Hepatocyte (in vitro differentiated cells): ENCODE data around the gene UBE2Q2. TPM values are rescaled to one million over a fixed set of nuclear protein-coding genes. Genes with fewer than 3 reads are reported as not detected.

ENCODE experiments used
- DNase-seq: peaks from one replicate; pipeline ENCODE4 v3.0.0-alpha.2; 2016; ENCODE audit warnings: low spot score
- H2AFZ ChIP-seq: fragments of 200-600 bp; sonication (generic); 2 replicates; pipeline ENCODE4 v1.6.0; 2016; ENCODE audit warnings: antibody characterized with exemption, mild to moderate bottlenecking
- H3K27ac ChIP-seq: fragments of 200-600 bp; sonication (generic); 2 replicates; pipeline ENCODE4 v1.5.1; 2016; ENCODE audit warnings: mild to moderate bottlenecking
- H3K27me3 ChIP-seq: fragments of 200-600 bp; sonication (generic); 2 replicates; pipeline ENCODE4 v1.6.1; 2016
- H3K36me3 ChIP-seq: fragments of 200-600 bp; sonication (generic); replicated peaks from 2 replicates; pipeline ENCODE4 v1.5.1; 2016; ENCODE audit warnings: low read depth; ENCODE audit not compliant: insufficient read depth
- H3K4me1 ChIP-seq: fragments of 200-600 bp; sonication (generic); 2 replicates; pipeline ENCODE4 v1.5.1; 2016; ENCODE audit warnings: mild to moderate bottlenecking, moderate library complexity; ENCODE audit not compliant: insufficient read depth
- H3K4me2 ChIP-seq: fragments of 200-600 bp; sonication (generic); 2 replicates; pipeline ENCODE4 v1.6.0; 2016
- H3K4me3 ChIP-seq: fragments of 200-600 bp; sonication (generic); 2 replicates; pipeline ENCODE4 v1.5.1; 2016; ENCODE audit warnings: mild to moderate bottlenecking
- H3K79me2 ChIP-seq: fragments of 200-600 bp; sonication (generic); 2 replicates; pipeline ENCODE4 v1.6.0; 2017; ENCODE audit warnings: mild to moderate bottlenecking
- H3K9me2 ChIP-seq: fragments of 200-600 bp; sonication (generic); replicated peaks from 2 replicates; pipeline ENCODE4 v1.6.0; 2017; ENCODE audit warnings: mild to moderate bottlenecking; ENCODE audit not compliant: insufficient read depth
- H3K9me3 ChIP-seq: fragments of 200-600 bp; sonication (generic); 2 replicates; pipeline ENCODE4 v1.5.1; 2016; ENCODE audit warnings: low read depth, mild to moderate bottlenecking
- H4K20me1 ChIP-seq: fragments of 200-600 bp; sonication (generic); 2 replicates; pipeline ENCODE4 v1.6.0; 2016; ENCODE audit warnings: mild to moderate bottlenecking; ENCODE audit not compliant: insufficient read depth, poor library complexity, severe bottlenecking
- CTCF ChIP-seq: fragments of 200-600 bp; sonication (generic); IDR thresholded peaks from 2 replicates; pipeline ENCODE4 v1.5.1; 2016; ENCODE audit warnings: antibody characterized with exemption, mild to moderate bottlenecking; ENCODE audit not compliant: poor library complexity
- EZH2 ChIP-seq: fragments of 200-600 bp; sonication (generic); IDR thresholded peaks from 2 replicates; pipeline ENCODE4 v1.6.1; 2016; ENCODE audit warnings: antibody characterized with exemption, mild to moderate bottlenecking, borderline replicate concordance
- EZH2phosphoT487 ChIP-seq: fragments of 200-600 bp; sonication (generic); IDR thresholded peaks from one replicate; pipeline ENCODE4 v1.6.1; 2018; ENCODE audit warnings: antibody characterized with exemption, mild to moderate bottlenecking, low read depth, moderate library complexity; ENCODE audit not compliant: unreplicated experiment, severe bottlenecking
- WGBS: methylation state at CpG from one replicate; pipeline ENCODE4 v1.1.6; 2016; ENCODE audit warnings: low lambda C conversion rate; ENCODE audit errors: missing lambda C conversion rate; 5-methylcytosine and 5-hydroxymethylcytosine counted together
- polyA plus RNA-seq: library from polyadenylated mRNA; unstranded; fragments of >200 nt; fragmentation: Nextera tagmentation; extraction: Ambion mirVana; gene quantifications from 2 replicates; pipeline ENCODE4 v1.2.1, GENCODE V29; 2016
- total RNA-seq: library from RNA; depleted of rRNA; stranded (reverse); fragments of >200 nt; gene quantifications from 2 replicates; pipeline ENCODE4 v1.2.3, GENCODE V29; 2014

Gene UBE2Q2
- total and polyA plus RNA-seq, 2 experiments from 2014 or later: 30.7 to 50.9 TPM

GRCh38 chr15:75891895-75892294 lies 48.6 kb downstream of the UBE2Q2 start:
- Histone ChIP-seq H3K36me3 (no peaks in the 10 kb centered on the region), H3K4me2 (no peak overlapping the region), H3K27ac (peak overlapping the region; percentile 77), H3K9me2 (no peaks in the 10 kb centered on the region), H2AFZ (no peak overlapping the region), H3K4me3 (no peak overlapping the region), H3K27me3 (no peaks in the 10 kb centered on the region), H3K4me1 (no peaks in the 10 kb centered on the region), H4K20me1 (no peaks in the 10 kb centered on the region), H3K9me3 (no peaks in the 10 kb centered on the region), H3K79me2 (no peaks in the 10 kb centered on the region)
- peak; percentile 45 for DNase-seq
- no peak for TF ChIP-seq EZH2phosphoT487
- TF ChIP-seq CTCF: no peak
- no peak for TF ChIP-seq EZH2

DNA sequence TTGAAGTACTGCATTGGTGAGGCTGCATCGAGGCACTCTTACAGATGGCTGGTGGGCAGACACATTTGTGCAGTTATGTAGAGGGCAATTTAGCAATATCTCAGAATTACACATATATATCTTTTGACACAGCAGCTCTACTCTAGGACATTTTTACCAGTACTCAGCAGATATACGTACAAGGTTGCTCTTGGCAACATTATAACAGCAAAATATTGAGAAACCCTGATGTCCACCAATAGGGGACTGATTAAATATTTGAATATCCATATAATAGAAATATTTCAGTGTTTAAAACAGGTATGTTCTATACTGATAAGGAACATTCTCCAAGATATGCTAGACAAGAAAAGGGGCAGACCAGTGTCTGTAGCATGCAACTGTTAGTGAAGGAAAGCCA lies 52.5 kb downstream of the UBE2Q2 start:
- no peak overlapping the region for H3K4me3 ChIP-seq
- 90% methylated on average over 2 of the region's 2 CpGs for WGBS
- no peaks in the 10 kb centered on the region for H3K79me2 ChIP-seq
- no peaks in the 10 kb centered on the region for H3K36me3 ChIP-seq
- no peaks in the 10 kb centered on the region for H3K4me1 ChIP-seq
- no peak overlapping the region for H3K4me2 ChIP-seq
- no peak for DNase-seq
- no peak overlapping the region for H2AFZ ChIP-seq
- no peaks in the 10 kb centered on the region for H4K20me1 ChIP-seq
- H3K27me3 ChIP-seq: no peaks in the 10 kb centered on the region
- H3K9me2 ChIP-seq: no peaks in the 10 kb centered on the region
- no peaks in the 10 kb centered on the region for H3K9me3 ChIP-seq
- no peak overlapping the region for H3K27ac ChIP-seq
- TF ChIP-seq CTCF (no peak), EZH2phosphoT487 (no peak), EZH2 (no peak)

- H3K4me1 ChIP-seq: peaks cover 10% of the 10 kb centered on the region
- no peaks in the 10 kb centered on the region for H3K27me3 ChIP-seq
- no peaks in the 10 kb centered on the region for H3K36me3 ChIP-seq
- H3K4me2 ChIP-seq: no peak overlapping the region
- DNase-seq: no peak
- no peak for TF ChIP-seq EZH2phosphoT487
- H4K20me1 ChIP-seq: no peaks in the 10 kb centered on the region
- H2AFZ ChIP-seq: no peak overlapping the region
- no peaks in the 10 kb centered on the region for H3K9me3 ChIP-seq
- H3K79me2 ChIP-seq: peaks cover 7% of the 10 kb centered on the region
- no peak overlapping the region for H3K27ac ChIP-seq
- no peak overlapping the region for H3K4me3 ChIP-seq
- H3K9me2 ChIP-seq: no peaks in the 10 kb centered on the region
Observed at GRCh38 chr15:75900577-75900976, 57.3 kb downstream of the UBE2Q2 start.

DNA sequence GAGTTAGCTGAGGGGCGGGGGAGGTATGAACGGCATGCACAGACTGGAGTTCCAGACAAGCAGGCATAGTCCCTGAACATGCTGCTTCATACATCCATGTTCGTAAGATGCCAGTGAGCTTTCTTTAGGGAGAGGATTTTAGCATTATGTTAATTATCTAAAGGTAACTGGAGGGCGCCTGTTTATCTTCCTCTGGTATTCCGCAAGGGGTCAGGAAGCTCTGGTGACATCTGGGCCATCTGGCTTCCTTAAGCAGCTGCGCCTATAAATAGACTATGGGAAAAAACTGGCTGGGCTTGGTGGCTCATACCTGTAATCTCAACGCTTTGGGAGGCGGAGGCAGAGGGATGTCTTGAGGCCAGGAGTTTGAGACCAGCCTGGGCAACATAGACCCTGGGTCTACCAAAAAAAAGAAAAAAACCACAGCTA lies 58.9 kb downstream of the UBE2Q2 start:
- Histone ChIP-seq H3K9me2 (no peaks in the 10 kb centered on the region), H3K36me3 (no peaks in the 10 kb centered on the region), H3K27ac (peak overlapping the region; percentile 94), H2AFZ (no peak overlapping the region), H3K9me3 (no peaks in the 10 kb centered on the region), H3K4me2 (no peak overlapping the region), H3K4me1 (peaks cover 15% of the 10 kb centered on the region), H3K4me3 (no peak overlapping the region), H3K27me3 (no peaks in the 10 kb centered on the region), H4K20me1 (no peaks in the 10 kb centered on the region), H3K79me2 (peaks cover 23% of the 10 kb centered on the region)
- 55% methylated on average over 8 of the region's 8 CpGs for WGBS
- TF ChIP-seq CTCF (no peak), EZH2 (no peak), EZH2phosphoT487 (no peak)
- peak; percentile 48 for DNase-seq
